GM12891 (cell line): ENCODE measurements around the gene UFSP2.
"Not testable (repeated sequence)": the region's sequence is repeated elsewhere in the genome, so short reads cannot be mapped to it uniquely, and the experiment has no call there.

Source experiments
- DNase-seq: peaks from one replicate; pipeline ENCODE4 v3.0.0; 2011; ENCODE audit warnings: low spot score; ENCODE audit not compliant: insufficient read length
- FAIRE-seq: peaks from 2 replicates; lab custom pipeline; 2011; peaks lifted over from hg19 to GRCh38; lab: Jason Lieb, UNC
- PAX5 ChIP-seq: IDR thresholded peaks from 2 replicates; pipeline ENCODE4 v1.6.1; 2011; ENCODE audit warnings: low read length, moderate library complexity, mild to moderate bottlenecking; ENCODE audit not compliant: insufficient read depth, severe bottlenecking
- POLR2A ChIP-seq: IDR thresholded peaks from 2 replicates; pipeline ENCODE4 v1.6.1; 2011; ENCODE audit warnings: low read depth, low read length, control low read depth
- POLR2AphosphoS5 ChIP-seq: IDR thresholded peaks from 2 replicates; pipeline ENCODE4 v1.6.1; 2011; ENCODE audit warnings: low read depth, low read length, control low read depth
- POU2F2 ChIP-seq: IDR thresholded peaks from 2 replicates; pipeline ENCODE4 v1.6.1; 2011; ENCODE audit warnings: low read depth, mild to moderate bottlenecking, control low read depth, low read length, moderate library complexity
- SPI1 ChIP-seq: IDR thresholded peaks from 2 replicates; pipeline ENCODE4 v1.6.1; 2011; ENCODE audit warnings: low read depth, low read length, control low read depth
- TAF1 ChIP-seq: IDR thresholded peaks from 2 replicates; pipeline ENCODE4 v1.6.1; 2011; ENCODE audit warnings: low read depth, low read length, control low read depth

UFSP2 gene

DNA sequence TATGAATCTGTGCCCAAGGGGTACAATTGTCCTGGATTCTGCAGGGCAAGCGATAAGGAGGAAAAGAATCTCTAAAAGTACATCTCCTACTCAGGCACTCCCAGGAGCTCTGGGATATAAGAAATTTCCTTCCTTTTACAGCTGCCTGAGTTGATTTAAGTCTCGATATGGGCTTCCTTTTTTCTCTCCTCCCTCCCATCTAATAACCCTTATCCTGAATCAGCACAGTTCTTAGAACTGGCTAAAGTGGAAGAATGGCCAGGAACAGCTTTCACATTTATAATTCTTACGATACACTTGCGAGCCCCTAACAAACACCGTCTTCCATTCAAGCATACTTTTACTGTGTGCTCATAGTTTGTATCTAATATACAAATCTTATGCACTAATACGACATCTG, 51.2 kb downstream of the UFSP2 start:
- no peak for TF ChIP-seq POLR2AphosphoS5
- TF ChIP-seq POLR2A = no peak
- no peak for FAIRE-seq
- DNase-seq = no peak

DNA sequence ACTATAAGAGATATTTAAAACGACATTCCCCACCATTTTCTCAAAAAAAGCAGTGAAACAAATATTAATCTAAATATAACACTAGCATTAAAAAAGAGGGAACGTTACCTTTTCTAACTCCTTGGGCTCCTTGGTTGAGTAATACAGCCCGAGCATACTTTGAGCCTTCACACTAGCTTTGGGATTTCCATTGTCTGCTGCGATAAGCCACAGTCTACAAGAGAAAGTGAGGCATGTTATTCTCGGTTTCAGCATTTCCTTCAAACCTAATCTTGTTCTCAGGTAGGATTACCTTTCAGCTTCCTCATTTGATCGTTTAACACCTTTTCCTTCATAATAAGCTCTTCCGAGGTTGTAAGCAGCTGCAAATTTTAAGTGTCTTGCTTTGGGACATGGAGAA, 51.7 kb downstream of the UFSP2 start:
- no peak for FAIRE-seq
- TF ChIP-seq TAF1 = no peak
- TF ChIP-seq PAX5 = no peak
- TF ChIP-seq POLR2A = peak; percentile 28; the same call in 1 of the 2 replicates

DNA sequence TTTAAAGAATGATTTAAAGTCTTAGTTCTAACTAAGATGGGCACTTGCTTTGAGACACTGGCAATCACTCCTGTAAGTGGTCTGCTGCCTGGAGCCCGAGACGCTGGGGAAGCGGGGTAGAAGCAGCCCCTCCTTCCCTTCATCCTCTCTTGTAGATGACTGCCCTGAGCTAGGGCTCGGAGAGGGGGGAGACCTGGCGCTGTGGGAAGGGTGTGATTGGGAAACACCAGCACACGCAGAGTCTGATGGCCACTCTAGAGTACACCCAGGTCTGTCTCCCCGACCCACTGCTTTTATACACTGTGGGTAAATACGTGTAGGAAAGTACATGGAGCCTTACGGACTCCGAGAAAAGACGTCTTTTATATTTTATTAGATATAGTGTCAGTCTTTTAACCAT, 54.1 kb downstream of the UFSP2 start:
- FAIRE-seq (no peak), DNase-seq (no peak)
- TF ChIP-seq POU2F2 (no peak), SPI1 (no peak), POLR2AphosphoS5 (0 out of 2 replicates have a peak, but pooled peaks have one; percentile 46)

More for the DNA sequence above, 51.7 kb downstream of the UFSP2 start:
- DNase-seq = no peak

DNA sequence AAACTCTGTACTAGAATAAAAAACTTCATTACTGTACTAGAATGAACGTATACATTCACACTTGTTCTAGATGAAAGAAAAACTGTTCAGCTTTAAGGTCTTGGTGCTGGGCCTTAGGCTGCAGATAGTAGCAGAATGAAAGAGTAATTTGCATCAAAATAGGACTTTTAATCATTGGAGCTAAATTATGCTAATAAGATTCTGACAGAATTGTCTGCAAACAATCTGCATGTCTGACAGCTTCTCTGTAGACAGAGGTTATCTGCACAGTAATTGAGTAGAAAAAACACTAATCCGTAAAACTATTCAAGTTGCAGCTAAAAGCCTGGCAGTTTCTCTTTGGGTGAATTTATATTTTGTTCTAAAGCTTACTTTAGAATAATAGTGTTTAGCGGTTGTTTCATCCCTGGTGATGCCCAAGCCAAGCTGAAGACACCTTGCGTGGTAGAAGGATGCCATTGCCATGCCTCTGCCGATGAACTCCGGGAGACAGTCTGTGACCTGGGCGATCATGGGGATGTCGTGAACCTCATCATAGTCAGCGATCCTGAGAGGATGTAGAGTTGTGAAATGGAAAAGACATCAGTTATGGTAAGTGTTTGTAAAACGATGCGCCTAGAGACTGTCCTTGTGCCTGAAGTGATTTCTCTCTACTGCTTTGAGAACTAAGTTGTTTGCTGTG, 55.4 kb downstream of the UFSP2 start:
- FAIRE-seq = no peak
- DNase-seq = no peak
- 0 out of 2 replicates have a peak, but pooled peaks have one; percentile 33 for TF ChIP-seq POLR2A
- TF ChIP-seq POU2F2 = no peak

DNA sequence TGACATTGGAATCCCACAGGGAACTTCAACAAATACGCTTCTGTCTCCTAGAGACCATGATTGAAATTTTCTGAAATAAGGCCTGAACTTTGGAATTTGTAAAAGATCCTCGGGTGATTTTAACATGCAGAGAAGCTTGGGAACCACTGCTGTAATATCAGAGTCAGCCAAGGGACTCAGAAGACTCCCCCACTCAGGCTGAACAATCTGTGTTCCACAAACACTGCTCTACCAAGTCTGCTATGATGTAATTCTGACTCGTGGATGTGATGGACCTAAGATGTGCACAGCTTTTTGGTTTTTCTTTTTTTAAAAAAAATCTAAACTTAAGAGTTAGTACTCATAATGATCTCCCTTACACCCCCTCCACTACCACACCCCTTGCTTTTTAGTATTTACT, 56.0 kb downstream of the UFSP2 start:
- DNase-seq (no peak), FAIRE-seq (no peak)
- TF ChIP-seq POLR2AphosphoS5 = no peak

DNA sequence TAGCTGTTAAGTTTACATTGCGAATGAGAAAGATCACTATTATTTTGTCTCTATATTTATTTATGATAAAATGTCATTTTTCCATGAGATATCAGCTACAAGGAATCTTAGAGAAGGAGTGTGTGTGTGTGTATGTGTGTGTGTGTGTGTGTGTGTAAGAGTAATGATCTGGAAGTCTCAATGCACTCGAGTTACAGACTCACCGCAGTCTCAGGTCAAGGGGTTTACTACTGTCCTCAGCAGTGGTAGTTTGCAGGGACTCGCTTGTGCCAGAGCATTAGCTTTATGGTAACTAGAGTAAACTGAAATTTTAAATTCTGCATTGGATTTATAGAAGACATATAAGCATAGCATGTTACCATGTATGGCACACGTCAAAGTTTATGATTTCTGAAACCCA, 60.9 kb downstream of the UFSP2 start:
- no peak for TF ChIP-seq SPI1
- TF ChIP-seq PAX5 = no peak
- no peak for TF ChIP-seq POLR2A
- TF ChIP-seq POLR2AphosphoS5 = no peak
- no peak for TF ChIP-seq POU2F2
- no peak for TF ChIP-seq TAF1
- DNase-seq = no peak
- no peak for FAIRE-seq

DNA sequence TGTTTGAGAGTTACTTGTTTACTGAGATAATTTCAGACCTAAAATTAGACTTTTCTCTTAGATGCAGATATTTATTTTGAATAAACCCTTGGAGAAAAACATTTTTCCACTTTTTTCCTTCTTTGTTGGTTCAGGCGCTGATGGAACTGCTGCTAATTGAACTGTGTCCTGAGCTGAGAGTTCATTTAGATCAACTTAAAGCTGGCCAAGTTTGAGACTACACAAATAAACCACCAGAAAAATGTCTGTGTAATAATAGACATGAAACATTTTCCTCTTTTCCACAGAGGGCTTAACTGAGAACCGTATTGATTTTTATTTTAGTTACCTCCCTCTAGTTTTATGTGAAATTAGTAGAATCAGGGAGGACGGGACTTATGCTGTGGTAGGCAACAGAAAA, 62.5 kb downstream of the UFSP2 start:
- DNase-seq = no peak
- no peak for FAIRE-seq
- no peak for TF ChIP-seq POLR2A
- TF ChIP-seq POU2F2 = no peak
- no peak for TF ChIP-seq POLR2AphosphoS5
- TF ChIP-seq TAF1 = no peak
- no peak for TF ChIP-seq SPI1
- TF ChIP-seq PAX5 = no peak

DNA sequence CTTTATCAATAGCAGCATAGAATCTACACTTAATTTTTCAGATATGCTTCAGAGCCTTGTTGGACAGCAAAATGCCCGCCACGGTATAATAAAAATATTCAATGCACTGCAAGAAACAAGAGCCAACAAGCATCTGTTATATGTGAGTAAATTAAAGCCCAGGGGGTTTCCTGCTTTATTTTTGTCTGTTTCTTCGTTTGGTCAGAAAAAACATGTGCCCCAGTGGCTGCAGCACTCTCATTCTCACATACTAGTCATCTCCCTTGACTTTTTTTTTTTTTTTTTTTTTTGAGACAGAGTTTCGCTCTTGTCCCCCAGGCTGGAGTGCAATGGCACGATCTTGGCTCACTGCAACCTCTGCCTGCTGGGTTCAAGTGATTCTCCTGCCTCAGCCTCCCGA, 63.2 kb downstream of the UFSP2 start:
- DNase-seq, FAIRE-seq: not testable (repeated sequence)

DNA sequence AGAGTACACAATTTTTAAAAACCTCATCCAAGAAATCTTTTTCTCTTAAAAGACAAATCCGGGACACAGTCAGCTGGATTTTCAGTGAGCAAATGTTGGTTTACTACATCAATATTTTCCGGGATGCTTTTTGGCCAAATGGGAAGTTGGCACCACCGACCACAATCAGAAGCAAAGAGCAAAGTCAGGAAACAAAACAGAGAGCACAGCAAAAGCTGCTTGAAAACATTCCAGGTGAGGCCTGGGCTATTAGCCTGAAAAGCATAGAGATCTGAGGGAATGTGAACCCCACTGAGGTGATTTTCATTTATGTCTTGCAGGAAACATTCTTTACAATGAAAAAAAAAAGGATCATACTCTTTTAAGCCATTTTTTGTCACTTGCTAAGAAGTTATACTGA, 63.9 kb downstream of the UFSP2 start:
- TF ChIP-seq POLR2AphosphoS5 (no peak), POU2F2 (no peak), PAX5 (no peak), SPI1 (no peak), TAF1 (no peak), POLR2A (no peak)
- FAIRE-seq (no peak), DNase-seq (no peak)

DNA sequence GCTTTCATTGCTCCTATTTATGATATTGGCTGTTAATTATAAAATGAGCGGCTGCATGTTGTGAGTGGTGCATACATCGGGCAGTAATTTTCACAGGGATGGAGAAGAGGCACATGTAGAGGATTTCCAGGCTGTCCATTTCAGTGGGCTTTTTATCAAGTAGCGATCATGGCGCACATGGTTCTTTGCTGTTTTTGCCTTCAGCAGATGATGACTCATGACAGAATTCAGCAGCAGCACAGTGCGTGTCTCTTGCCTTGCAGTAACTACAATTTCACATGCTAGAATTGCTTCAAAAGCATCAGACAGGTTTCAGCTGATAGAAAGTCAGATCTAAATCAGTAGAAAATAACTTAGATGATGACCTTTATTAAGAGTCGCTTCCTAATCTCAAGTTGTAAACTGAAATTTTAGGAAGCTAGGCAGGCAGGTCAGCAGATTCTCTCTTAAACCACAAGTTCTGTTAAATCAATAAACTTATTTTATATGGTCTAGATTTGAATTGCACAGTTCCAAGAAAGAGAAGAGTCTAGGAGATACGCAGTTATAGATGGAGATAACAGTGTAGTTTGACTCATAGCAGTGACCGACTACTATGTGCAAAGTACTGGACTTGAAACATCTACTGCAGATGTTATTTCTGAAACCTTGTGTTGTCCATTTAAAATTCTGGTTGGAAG, 65.9 kb downstream of the UFSP2 start:
- DNase-seq (no peak), FAIRE-seq (peak; percentile 76)
- TF ChIP-seq SPI1 = no peak
- TF ChIP-seq POLR2A = 0 out of 2 replicates have a peak, but pooled peaks have one; percentile 16
- TF ChIP-seq PAX5 = no peak
- TF ChIP-seq POU2F2 = no peak

DNA sequence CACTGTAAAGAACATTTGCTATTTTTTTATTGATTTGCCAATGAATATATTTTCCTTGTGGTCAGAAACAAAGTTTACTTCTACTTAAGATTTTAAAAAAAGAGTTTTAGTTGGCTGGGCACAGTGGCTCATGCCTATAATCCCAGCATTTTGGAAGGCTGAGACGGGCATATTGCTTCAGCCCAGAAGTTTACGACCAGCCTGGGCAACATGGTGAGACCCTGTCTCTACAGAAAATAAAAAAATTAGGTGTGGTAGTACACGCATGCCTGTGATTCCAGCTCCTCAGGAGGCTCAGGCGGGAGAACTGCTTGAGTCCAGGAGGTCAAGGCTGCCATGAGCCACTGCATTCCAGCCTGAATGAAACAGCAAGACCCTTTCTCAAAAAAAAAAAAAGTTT, 66.8 kb downstream of the UFSP2 start:
- TF ChIP-seq POU2F2 (no peak), POLR2A (no peak), TAF1 (no peak), PAX5 (no peak), POLR2AphosphoS5 (no peak), SPI1 (no peak)
- DNase-seq (no peak), FAIRE-seq (no peak)
